ENCODE measurements around the gene IGF1R.

- TF ChIP-seq, protein P1, sequence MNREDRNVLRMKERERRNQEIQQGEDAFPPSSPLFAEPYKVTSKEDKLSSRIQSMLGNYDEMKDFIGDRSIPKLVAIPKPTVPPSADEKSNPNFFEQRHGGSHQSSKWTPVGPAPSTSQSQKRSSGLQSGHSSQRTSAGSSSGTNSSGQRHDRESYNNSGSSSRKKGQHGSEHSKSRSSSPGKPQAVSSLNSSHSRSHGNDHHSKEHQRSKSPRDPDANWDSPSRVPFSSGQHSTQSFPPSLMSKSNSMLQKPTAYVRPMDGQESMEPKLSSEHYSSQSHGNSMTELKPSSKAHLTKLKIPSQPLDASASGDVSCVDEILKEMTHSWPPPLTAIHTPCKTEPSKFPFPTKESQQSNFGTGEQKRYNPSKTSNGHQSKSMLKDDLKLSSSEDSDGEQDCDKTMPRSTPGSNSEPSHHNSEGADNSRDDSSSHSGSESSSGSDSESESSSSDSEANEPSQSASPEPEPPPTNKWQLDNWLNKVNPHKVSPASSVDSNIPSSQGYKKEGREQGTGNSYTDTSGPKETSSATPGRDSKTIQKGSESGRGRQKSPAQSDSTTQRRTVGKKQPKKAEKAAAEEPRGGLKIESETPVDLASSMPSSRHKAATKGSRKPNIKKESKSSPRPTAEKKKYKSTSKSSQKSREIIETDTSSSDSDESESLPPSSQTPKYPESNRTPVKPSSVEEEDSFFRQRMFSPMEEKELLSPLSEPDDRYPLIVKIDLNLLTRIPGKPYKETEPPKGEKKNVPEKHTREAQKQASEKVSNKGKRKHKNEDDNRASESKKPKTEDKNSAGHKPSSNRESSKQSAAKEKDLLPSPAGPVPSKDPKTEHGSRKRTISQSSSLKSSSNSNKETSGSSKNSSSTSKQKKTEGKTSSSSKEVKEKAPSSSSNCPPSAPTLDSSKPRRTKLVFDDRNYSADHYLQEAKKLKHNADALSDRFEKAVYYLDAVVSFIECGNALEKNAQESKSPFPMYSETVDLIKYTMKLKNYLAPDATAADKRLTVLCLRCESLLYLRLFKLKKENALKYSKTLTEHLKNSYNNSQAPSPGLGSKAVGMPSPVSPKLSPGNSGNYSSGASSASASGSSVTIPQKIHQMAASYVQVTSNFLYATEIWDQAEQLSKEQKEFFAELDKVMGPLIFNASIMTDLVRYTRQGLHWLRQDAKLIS (CRISPR knock-in tag; IDR thresholded peaks at IDR 0.05; ENCODE audit: borderline replicate concordance) = no peak
- TF ChIP-seq SP1 (CRISPR knock-in tag; conservative IDR thresholded peaks at IDR 0.05) = no peak
- no peak for TF ChIP-seq ZNF121 (CRISPR knock-in tag; IDR thresholded peaks at IDR 0.05)
- TF ChIP-seq IRF2 (CRISPR knock-in tag; IDR thresholded peaks at IDR 0.05; ENCODE audit: borderline replicate concordance, low read depth) = no peak
- TF ChIP-seq, protein P2, sequence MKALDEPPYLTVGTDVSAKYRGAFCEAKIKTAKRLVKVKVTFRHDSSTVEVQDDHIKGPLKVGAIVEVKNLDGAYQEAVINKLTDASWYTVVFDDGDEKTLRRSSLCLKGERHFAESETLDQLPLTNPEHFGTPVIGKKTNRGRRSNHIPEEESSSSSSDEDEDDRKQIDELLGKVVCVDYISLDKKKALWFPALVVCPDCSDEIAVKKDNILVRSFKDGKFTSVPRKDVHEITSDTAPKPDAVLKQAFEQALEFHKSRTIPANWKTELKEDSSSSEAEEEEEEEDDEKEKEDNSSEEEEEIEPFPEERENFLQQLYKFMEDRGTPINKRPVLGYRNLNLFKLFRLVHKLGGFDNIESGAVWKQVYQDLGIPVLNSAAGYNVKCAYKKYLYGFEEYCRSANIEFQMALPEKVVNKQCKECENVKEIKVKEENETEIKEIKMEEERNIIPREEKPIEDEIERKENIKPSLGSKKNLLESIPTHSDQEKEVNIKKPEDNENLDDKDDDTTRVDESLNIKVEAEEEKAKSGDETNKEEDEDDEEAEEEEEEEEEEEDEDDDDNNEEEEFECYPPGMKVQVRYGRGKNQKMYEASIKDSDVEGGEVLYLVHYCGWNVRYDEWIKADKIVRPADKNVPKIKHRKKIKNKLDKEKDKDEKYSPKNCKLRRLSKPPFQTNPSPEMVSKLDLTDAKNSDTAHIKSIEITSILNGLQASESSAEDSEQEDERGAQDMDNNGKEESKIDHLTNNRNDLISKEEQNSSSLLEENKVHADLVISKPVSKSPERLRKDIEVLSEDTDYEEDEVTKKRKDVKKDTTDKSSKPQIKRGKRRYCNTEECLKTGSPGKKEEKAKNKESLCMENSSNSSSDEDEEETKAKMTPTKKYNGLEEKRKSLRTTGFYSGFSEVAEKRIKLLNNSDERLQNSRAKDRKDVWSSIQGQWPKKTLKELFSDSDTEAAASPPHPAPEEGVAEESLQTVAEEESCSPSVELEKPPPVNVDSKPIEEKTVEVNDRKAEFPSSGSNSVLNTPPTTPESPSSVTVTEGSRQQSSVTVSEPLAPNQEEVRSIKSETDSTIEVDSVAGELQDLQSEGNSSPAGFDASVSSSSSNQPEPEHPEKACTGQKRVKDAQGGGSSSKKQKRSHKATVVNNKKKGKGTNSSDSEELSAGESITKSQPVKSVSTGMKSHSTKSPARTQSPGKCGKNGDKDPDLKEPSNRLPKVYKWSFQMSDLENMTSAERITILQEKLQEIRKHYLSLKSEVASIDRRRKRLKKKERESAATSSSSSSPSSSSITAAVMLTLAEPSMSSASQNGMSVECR (CRISPR knock-in tag; IDR thresholded peaks at IDR 0.05; ENCODE audit: borderline replicate concordance) = no peak
- TF ChIP-seq, protein P3, sequence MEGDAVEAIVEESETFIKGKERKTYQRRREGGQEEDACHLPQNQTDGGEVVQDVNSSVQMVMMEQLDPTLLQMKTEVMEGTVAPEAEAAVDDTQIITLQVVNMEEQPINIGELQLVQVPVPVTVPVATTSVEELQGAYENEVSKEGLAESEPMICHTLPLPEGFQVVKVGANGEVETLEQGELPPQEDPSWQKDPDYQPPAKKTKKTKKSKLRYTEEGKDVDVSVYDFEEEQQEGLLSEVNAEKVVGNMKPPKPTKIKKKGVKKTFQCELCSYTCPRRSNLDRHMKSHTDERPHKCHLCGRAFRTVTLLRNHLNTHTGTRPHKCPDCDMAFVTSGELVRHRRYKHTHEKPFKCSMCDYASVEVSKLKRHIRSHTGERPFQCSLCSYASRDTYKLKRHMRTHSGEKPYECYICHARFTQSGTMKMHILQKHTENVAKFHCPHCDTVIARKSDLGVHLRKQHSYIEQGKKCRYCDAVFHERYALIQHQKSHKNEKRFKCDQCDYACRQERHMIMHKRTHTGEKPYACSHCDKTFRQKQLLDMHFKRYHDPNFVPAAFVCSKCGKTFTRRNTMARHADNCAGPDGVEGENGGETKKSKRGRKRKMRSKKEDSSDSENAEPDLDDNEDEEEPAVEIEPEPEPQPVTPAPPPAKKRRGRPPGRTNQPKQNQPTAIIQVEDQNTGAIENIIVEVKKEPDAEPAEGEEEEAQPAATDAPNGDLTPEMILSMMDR (IDR thresholded peaks at IDR 0.05) = no peak
- TF ChIP-seq, protein P4, sequence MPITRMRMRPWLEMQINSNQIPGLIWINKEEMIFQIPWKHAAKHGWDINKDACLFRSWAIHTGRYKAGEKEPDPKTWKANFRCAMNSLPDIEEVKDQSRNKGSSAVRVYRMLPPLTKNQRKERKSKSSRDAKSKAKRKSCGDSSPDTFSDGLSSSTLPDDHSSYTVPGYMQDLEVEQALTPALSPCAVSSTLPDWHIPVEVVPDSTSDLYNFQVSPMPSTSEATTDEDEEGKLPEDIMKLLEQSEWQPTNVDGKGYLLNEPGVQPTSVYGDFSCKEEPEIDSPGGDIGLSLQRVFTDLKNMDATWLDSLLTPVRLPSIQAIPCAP (CRISPR knock-in tag; IDR thresholded peaks at IDR 0.05) = no peak
- TF ChIP-seq, protein P5, sequence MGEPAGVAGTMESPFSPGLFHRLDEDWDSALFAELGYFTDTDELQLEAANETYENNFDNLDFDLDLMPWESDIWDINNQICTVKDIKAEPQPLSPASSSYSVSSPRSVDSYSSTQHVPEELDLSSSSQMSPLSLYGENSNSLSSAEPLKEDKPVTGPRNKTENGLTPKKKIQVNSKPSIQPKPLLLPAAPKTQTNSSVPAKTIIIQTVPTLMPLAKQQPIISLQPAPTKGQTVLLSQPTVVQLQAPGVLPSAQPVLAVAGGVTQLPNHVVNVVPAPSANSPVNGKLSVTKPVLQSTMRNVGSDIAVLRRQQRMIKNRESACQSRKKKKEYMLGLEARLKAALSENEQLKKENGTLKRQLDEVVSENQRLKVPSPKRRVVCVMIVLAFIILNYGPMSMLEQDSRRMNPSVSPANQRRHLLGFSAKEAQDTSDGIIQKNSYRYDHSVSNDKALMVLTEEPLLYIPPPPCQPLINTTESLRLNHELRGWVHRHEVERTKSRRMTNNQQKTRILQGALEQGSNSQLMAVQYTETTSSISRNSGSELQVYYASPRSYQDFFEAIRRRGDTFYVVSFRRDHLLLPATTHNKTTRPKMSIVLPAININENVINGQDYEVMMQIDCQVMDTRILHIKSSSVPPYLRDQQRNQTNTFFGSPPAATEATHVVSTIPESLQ (CRISPR knock-in tag; IDR thresholded peaks at IDR 0.05) = no peak
- TF ChIP-seq ZNF396 (CRISPR knock-in tag; IDR thresholded peaks at IDR 0.05; ENCODE audit: borderline replicate concordance) = no peak
- no peak for TF ChIP-seq NR3C1 (CRISPR knock-in tag; conservative IDR thresholded peaks at IDR 0.05; ENCODE audit: low read depth)
- no peak for TF ChIP-seq SMAD3 (CRISPR knock-in tag; IDR thresholded peaks at IDR 0.05; ENCODE audit: borderline replicate concordance)
- TF ChIP-seq, protein P6, sequence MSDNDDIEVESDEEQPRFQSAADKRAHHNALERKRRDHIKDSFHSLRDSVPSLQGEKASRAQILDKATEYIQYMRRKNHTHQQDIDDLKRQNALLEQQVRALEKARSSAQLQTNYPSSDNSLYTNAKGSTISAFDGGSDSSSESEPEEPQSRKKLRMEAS (CRISPR knock-in tag; IDR thresholded peaks at IDR 0.05) = no peak
- TF ChIP-seq ZBTB21 (CRISPR knock-in tag; IDR thresholded peaks at IDR 0.05; ENCODE audit: borderline replicate concordance) = no peak
- no peak for TF ChIP-seq FOXJ3 (CRISPR knock-in tag; IDR thresholded peaks at IDR 0.05; ENCODE audit: borderline replicate concordance)
Measured at GRCh38 chr15:98896002-98896721, 247.8 kb downstream of the IGF1R start.

Data from WTC11 (cell line).